GM13977 (cell line): ENCODE results near the gene RHEX.

ENCODE experiments used
- DNase-seq: peaks from one replicate; pipeline ENCODE4 v3.0.0; 2012; ENCODE audit warnings: low spot score
- CTCF ChIP-seq: IDR thresholded peaks from 2 replicates; pipeline ENCODE4 v1.5.1; 2012; ENCODE audit warnings: mild to moderate bottlenecking, control low read depth; ENCODE audit not compliant: insufficient read depth; ENCODE audit errors: extremely low read depth, missing control alignments
- in situ Hi-C: fragments of 300-500 bp; cut with MboI; formaldehyde crosslinking; loops from one replicate; pipeline ENCODE4 v1.12.0; 2022; ENCODE audit warnings: low sequenced_read_pairs, low pct_unique_long_range_greater_than_20kb, mixed read lengths, inconsistent platforms; ENCODE audit not compliant: unreplicated experiment

RHEX gene

GRCh38 chr1:206103979-206104378, 51.0 kb downstream of the RHEX start:
- no peak for TF ChIP-seq CTCF
- DNase-seq: no peak
- in situ Hi-C loops: loop anchor here (5.0 to 25.0 kb wide), 2 partner anchors 77 to 317 kb away; partner anchors contain the start of gene RAB29

GRCh38 chr1:206105464-206105995, 52.6 kb downstream of the RHEX start:
- no peak for TF ChIP-seq CTCF
- in situ Hi-C loops: loop anchor here (25.0 kb wide), 1 partner anchor 318 kb away; the partner anchor contains the start of gene RAB29
- DNase-seq: no peak

- TF ChIP-seq CTCF: peak; percentile 86
- in situ Hi-C loops: loop anchor here (25.0 kb wide), 1 partner anchor 319 kb away; the partner anchor contains the start of gene RAB29
- peak; percentile 87 for DNase-seq
Measured at GRCh38 chr1:206106328-206107167, 53.6 kb downstream of the RHEX start.

GRCh38 chr1:206107168-206107544, 54.2 kb downstream of the RHEX start:
- in situ Hi-C loops: loop anchor here (25.0 kb wide), 1 partner anchor 320 kb away; the partner anchor contains the start of gene RAB29
- DNase-seq: no peak
- no peak for TF ChIP-seq CTCF

- TF ChIP-seq CTCF: no peak
- in situ Hi-C loops: loop anchor here (25.0 kb wide), 1 partner anchor 321 kb away; the partner anchor contains the start of gene RAB29
- no peak for DNase-seq
Measured at GRCh38 chr1:206108635-206109034, 55.7 kb downstream of the RHEX start.

- in situ Hi-C loops: loop anchor here (25.0 kb wide), 1 partner anchor 322 kb away; the partner anchor contains the start of gene RAB29
- TF ChIP-seq CTCF: no peak
- no peak for DNase-seq
Measured at GRCh38 chr1:206109718-206110117, 56.7 kb downstream of the RHEX start.
